Stomach (tissue), 9 donors: Measurements from ENCODE around the gene STIM1. TPM values are rescaled to one million over a fixed set of nuclear protein-coding genes. Genes with fewer than 3 reads are reported as not detected.
A peak's percentile ranks its signal among the peaks of the same experiment; 100 is the strongest.

Source experiments
- DNase-seq, 2 donors: peaks; one replicate each; pipeline versions ENCODE4 v3.0.0 to v3.0.0-alpha.2; 2013 to 2019
- H3K27ac ChIP-seq, 5 donors: fragments of 200-600 bp in 4 of 5; sonication (generic) in 4 of 5; one replicate each; pipeline ENCODE4 v1.5.1; 2013 to 2019; ENCODE audit warnings: mild to moderate bottlenecking in 1 of 5, moderate library complexity in 1 of 5
- H3K27me3 ChIP-seq, 3 donors: fragments of 200-600 bp; sonication (generic); one replicate each; pipeline ENCODE4 v1.5.1; 2017 to 2019; ENCODE audit warnings: mixed run types in 1 of 3
- H3K36me3 ChIP-seq, 4 donors: fragments of 200-600 bp; sonication (generic); 1 replicate in 3 of 4; 2 replicates in 1 of 4; pipeline ENCODE4 v1.5.1; 2016 to 2019
- H3K4me1 ChIP-seq, 4 donors: fragments of 200-600 bp; sonication (generic); one replicate each; pipeline ENCODE4 v1.5.1; 2016 to 2019
- H3K4me3 ChIP-seq, 4 donors: fragments of 200-600 bp; sonication (generic) in 3 of 4; one replicate each; pipeline ENCODE4 v1.5.1; 2016 to 2019; ENCODE audit warnings: mild to moderate bottlenecking in 1 of 4
- H3K9me3 ChIP-seq, 4 donors: fragments of 200-600 bp; sonication (generic); one replicate each; pipeline ENCODE4 v1.5.1; 2016 to 2019
- EP300 ChIP-seq: sonication (generic); formaldehyde crosslinking; IDR thresholded peaks from one replicate; pipeline ENCODE4 v1.6.1; 2017; ENCODE audit warnings: antibody characterized with exemption
- POLR2A ChIP-seq, 4 donors: fragments of 450-650 bp; IDR thresholded peaks; one replicate each; pipeline ENCODE4 v1.6.1; 2016; ENCODE audit warnings: antibody characterized with exemption in 4 of 4, control low read depth in 2 of 4, mild to moderate bottlenecking in 1 of 4, moderate library complexity in 1 of 4
- POLR2AphosphoS5 ChIP-seq, 3 donors: sonication (generic); formaldehyde crosslinking; IDR thresholded peaks; one replicate each; pipeline ENCODE4 v1.6.1; 2016; ENCODE audit warnings: antibody characterized with exemption in 3 of 3
- WGBS, 5 donors: extraction: QIAGEN DNeasy Blood & Tissue Kit in 3 of 5; methylation state at CpG; one replicate each; pipeline versions ENCODE4 v1.1.5 to v1.1.7; 2013 to 2018; 5-methylcytosine and 5-hydroxymethylcytosine counted together
- intact Hi-C: fragments of 100-400 bp; cut with DNase I; formaldehyde crosslinking; loops from one replicate; pipeline ENCODE4 v1.15.1; 2023; ENCODE audit warnings: low total_unique reads
- polyA plus RNA-seq, 3 donors: library from polyadenylated mRNA; stranded (reverse); fragments of 200-250 nt; gene quantifications; one replicate each; pipeline ENCODE4 v1.2.3, GENCODE V29; 2013
- total RNA-seq, 5 donors: library from RNA; depleted of rRNA; stranded (reverse); fragments of >200 nt; gene quantifications; one replicate each; pipeline versions ENCODE4 v1.1.0 to v1.2.3, GENCODE V29; 2014 to 2016
- TF ChIP-seq, protein P1 (sequence below), 7 experiments: fragments of 450-650 bp in 4 of 7; fragments of 200-600 bp in 3 of 7; sonication (generic) in 3 of 7; IDR thresholded peaks; one replicate each; pipeline ENCODE4 v1.5.1; 2016 to 2019; ENCODE audit warnings: antibody characterized with exemption in 7 of 7, control low read depth in 2 of 7, mild to moderate bottlenecking in 1 of 7
- donor health status: healthy with polysubstance abuse.
- donor health status: Bipolar disorder and iron deficiency.
- donor health status: healthy.

STIM1 gene
- total and polyA plus RNA-seq, 8 donors, result 8.7 to 70.7 (median 34.3) TPM

DNA sequence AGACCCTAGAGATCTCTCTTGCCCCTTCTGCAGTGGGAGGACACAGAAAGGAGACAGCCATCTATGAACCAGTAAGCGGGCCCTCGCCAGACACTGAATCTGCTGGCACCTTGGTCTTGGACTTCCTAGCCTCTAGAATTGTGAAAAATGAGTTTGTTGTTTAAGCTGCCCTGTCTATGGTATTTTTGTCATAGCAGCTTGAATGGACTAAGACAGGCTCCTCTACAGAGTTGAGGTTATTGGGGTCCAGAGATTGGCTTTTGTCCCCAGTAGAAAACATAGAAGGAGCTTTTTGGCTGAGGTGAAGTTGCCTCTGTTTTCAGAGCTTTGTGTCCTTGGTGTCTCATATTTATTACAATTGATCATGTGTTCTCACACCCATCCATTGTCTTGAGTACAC, 77.2 kb downstream of the STIM1 start:
- WGBS, 5 donors, result 89 to 99% (median 96%) methylated on average over 2 of the region's 2 CpGs
- Histone ChIP-seq H3K36me3 (no peaks in the 10 kb centered on the region), H3K4me1 (peaks cover 9 to 57% (median 40%) of the 10 kb centered on the region in 4 donors), H3K27ac (no peak overlapping the region), H3K9me3 (no peaks in the 10 kb centered on the region), H3K27me3 (no peaks in the 10 kb centered on the region), H3K4me3 (no peak overlapping the region)
- no peak for DNase-seq
- intact Hi-C loops, result no loop called here
- TF ChIP-seq POLR2AphosphoS5 (IDR thresholded peaks at IDR 0.05) (no peak), POLR2A (IDR thresholded peaks at IDR 0.05) (no peak), EP300 (no peak)
- TF ChIP-seq, protein P1, sequence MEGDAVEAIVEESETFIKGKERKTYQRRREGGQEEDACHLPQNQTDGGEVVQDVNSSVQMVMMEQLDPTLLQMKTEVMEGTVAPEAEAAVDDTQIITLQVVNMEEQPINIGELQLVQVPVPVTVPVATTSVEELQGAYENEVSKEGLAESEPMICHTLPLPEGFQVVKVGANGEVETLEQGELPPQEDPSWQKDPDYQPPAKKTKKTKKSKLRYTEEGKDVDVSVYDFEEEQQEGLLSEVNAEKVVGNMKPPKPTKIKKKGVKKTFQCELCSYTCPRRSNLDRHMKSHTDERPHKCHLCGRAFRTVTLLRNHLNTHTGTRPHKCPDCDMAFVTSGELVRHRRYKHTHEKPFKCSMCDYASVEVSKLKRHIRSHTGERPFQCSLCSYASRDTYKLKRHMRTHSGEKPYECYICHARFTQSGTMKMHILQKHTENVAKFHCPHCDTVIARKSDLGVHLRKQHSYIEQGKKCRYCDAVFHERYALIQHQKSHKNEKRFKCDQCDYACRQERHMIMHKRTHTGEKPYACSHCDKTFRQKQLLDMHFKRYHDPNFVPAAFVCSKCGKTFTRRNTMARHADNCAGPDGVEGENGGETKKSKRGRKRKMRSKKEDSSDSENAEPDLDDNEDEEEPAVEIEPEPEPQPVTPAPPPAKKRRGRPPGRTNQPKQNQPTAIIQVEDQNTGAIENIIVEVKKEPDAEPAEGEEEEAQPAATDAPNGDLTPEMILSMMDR (IDR thresholded peaks at IDR 0.05), result no peak

GRCh38 chr11:3933165-3933628, 77.7 kb downstream of the STIM1 start:
- H3K9me3 ChIP-seq, result no peaks in the 10 kb centered on the region
- DNase-seq, result no peak
- TF ChIP-seq POLR2AphosphoS5 (IDR thresholded peaks at IDR 0.05) (no peak), POLR2A (IDR thresholded peaks at IDR 0.05) (no peak), EP300 (no peak)
- TF ChIP-seq, protein P1 (IDR thresholded peaks at IDR 0.05), result no peak
- WGBS, 5 donors, result 68 to 78% (median 76%) methylated on average over 1 of the region's 1 CpG
- H3K36me3 ChIP-seq, result no peaks in the 10 kb centered on the region
- H3K27me3 ChIP-seq, result no peaks in the 10 kb centered on the region
- H3K4me1 ChIP-seq, result peaks cover 9 to 55% (median 37%) of the 10 kb centered on the region in 4 donors
- no peak overlapping the region for H3K27ac ChIP-seq
- intact Hi-C loops, result no loop called here
- no peak overlapping the region for H3K4me3 ChIP-seq

DNA sequence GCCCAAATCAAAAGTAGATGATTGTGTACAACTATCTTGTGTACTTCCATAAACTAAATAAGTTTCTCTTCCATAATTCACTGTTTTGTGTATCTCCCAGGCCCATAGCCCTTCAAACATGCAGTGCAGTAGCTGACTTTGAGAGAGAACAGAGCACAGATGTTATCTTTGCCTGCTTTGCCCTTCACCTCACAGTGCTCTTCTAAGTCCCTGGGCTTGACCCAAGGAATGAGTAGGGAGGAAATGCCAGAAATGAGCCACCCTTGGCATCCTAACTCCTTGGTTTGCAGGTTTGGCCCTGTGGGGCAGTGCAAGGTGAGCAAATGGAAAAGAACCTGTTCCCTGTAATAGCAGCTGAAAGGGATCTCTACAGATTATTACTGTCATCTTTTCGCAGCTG, 79.2 kb downstream of the STIM1 start:
- WGBS, 5 donors, result 68 to 92% (median 87%) methylated on average over 1 of the region's 1 CpG
- TF ChIP-seq EP300, result no peak
- no peak for TF ChIP-seq POLR2AphosphoS5 (IDR thresholded peaks at IDR 0.05)
- no peak for TF ChIP-seq POLR2A (IDR thresholded peaks at IDR 0.05)
- TF ChIP-seq, protein P1 (IDR thresholded peaks at IDR 0.05), result no peak
- H3K36me3 ChIP-seq, result no peaks in the 10 kb centered on the region
- intact Hi-C loops, result no loop called here
- no peak for DNase-seq
- no peak overlapping the region for H3K4me3 ChIP-seq
- no peaks in the 10 kb centered on the region for H3K9me3 ChIP-seq
- peaks cover 4 to 55% (median 33%) of the 10 kb centered on the region in 4 donors for H3K4me1 ChIP-seq
- H3K27ac ChIP-seq, result peak overlapping the region in 1 of 5 donors; percentile 4
- no peaks in the 10 kb centered on the region for H3K27me3 ChIP-seq

GRCh38 chr11:3936517-3936916, 81.1 kb downstream of the STIM1 start:
- intact Hi-C loops, result no loop called here
- Histone ChIP-seq H3K9me3 (no peaks in the 10 kb centered on the region), H3K27ac (no peak overlapping the region), H3K27me3 (no peaks in the 10 kb centered on the region), H3K4me1 (peaks cover 0 to 62% (median 22%) of the 10 kb centered on the region in 4 donors), H3K4me3 (no peak overlapping the region), H3K36me3 (no peaks in the 10 kb centered on the region)
- no peak for DNase-seq
- TF ChIP-seq POLR2AphosphoS5 (IDR thresholded peaks at IDR 0.05) (no peak), EP300 (no peak), POLR2A (IDR thresholded peaks at IDR 0.05) (no peak)
- TF ChIP-seq, protein P1 (IDR thresholded peaks at IDR 0.05), result no peak
- WGBS, 5 donors, result 89 to 100% (median 100%) methylated on average over 1 of the region's 1 CpG
